ENCODE results near the gene PDLIM4.

The PDLIM4 gene

GRCh38 chr5:132268769-132269551 is 11.5 kb downstream of the PDLIM4 start:
- DNase-seq = no peak

DNA sequence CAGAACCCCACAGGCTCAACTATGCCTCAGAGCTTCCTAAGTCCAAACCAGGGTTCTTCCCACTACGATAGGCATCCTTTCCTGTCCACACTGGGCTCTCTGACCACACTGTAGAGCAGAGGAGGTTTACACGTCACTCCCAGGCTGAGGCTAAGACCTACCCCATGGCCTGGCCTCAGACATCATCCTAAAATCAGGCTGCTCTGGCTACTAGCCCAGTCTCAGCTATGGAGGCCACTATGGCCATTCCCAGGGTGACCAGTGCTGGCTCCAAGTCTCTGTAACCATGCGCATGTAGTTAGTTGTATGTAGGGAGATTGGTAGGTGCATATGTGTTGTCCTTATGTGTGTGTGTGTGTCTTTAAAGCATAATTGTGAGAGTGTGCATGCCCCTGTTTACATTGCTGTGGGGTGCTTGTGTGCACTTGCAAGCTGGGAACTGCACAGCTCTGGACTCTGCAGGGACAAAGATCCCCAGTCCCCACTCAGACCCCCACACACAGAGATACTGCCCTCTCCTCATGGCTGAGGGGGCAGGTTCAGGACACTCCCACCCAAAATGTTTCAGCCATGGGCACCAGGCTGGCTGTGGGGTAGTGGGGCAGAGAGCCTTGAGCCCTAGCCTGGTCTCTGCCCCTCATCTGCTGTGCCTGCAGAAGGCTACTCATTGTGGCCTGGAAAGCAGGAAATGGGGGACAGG is 12.3 kb downstream of the PDLIM4 start:
- no peak for DNase-seq

GRCh38 chr5:132270335-132270665 is 12.8 kb downstream of the PDLIM4 start:
- no peak for DNase-seq

DNA sequence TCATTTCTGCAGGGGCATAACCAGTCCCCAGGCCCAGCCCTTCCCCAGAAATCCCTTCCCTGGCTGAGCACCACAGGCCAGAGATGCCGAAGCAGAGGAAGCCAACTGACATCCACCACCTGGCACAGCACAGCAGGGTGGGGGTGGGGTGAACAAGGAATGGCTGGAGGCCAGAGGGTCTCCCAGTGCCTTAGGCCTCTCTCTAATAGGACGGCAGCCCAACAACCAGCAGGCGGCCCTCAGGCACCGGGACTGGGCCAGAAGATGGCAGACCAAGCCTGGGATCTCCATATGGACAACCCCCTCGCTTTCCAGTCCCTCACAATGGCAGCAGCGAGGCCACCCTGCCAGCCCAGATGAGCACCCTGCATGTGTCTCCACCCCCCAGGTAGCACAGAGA is 13.2 kb downstream of the PDLIM4 start:
- DNase-seq = no peak

DNA sequence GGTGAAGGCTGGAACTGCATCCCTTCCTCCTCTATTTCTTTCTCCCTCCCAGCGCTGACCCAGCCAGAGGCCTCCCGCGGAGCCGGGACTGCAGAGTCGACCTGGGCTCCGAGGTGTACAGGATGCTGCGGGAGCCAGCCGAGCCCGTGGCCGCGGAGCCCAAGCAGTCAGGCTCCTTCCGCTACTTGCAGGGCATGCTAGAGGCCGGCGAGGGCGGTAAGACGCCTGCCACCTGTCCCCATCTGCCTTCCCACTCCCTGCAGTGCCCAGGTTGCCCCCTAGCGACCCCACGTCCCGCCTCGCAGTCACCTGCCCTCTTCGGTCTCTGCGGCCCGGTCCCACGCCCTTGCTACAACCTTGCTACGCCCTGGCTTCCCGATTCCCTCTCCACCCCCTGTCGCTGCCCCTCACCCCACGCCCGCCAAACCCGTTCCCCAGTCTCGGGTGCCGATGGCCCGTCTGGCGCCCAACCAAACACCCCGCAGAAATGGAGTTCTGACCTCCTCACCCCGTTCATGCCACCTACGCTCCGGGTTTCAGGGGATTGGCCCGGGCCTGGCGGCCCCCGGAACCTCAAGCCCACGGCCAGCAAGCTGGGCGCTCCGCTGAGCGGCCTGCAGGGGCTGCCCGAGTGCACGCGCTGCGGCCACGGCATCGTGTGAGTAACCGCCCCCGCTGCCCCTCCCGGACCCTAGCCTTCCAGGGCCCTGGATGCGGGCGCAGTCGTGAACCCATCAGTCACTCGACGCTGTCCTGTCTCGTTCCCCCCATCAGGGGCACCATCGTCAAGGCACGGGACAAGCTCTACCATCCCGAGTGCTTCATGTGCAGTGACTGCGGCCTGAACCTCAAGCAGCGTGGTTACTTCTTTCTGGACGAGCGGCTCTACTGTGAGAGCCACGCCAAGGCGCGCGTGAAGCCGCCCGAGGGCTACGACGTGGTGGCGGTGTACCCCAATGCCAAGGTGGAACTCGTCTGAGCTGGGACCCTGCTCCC is 14.1 kb downstream of the PDLIM4 start:
- no peak for DNase-seq

DNA sequence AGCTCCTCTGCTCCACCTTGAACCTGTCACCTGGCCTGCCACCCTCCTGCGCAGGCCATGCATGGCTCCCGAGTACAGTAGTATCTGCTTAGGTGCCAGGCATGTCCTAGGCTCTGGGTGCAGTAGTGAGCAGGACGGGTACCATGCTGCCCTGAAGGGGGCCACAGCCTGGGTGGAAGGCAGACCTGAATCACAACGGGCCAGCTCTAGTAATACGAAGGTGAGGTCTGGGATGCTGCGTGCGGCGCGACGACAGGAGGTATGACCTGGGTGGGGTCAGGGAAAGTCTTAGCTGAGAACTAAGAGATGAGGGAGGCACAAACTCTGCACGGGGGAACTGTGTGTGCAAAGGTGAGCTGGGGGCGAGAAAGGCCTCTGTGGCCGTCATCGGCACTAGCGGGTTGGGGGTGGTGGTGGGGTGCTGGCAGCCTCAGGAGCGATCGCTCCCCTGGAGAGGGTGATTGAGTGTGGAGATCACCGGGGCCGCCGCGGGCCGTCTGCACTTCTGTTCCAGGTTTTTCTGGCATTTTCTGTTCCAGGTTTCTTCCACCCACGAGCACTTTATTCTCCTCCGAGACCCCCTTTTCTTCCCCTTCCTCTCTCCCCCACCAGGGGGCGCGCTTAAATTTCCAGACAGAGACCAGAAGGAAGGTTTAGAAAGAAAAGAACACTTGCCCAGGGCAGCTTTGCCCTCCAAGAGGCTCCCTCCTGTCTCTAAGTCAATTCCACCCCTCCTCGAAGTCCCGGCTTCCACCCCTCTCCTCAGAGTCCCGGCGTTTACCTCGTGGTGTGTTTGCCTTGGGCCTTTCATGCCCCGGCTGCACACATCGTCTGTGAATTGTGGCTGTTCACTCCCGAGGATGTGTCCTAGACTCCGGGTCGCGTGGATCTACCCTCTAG is 15.1 kb downstream of the PDLIM4 start:
- no peak for DNase-seq

DNA sequence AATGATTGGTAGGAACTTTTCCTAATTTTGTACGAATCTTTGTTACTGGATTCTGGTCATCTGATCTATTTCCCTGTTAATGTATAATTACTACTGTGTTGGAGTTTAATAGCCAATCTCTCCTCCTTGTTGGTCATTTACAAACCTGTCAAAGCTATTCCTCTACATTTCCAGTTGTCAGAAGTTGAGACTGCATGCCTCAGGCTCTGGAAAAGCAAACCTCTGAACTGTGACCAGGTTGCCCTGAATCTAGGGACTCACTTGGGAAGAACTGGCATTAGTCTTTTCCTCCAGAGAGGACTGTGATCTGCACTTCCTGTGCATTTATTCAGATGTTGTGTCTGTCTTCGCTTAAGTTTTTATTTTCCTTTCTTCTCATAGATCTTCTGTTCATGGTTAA is 16.1 kb downstream of the PDLIM4 start:
- DNase-seq = no peak

- no peak for DNase-seq
Measured at GRCh38 chr5:132274050-132274792, 16.7 kb downstream of the PDLIM4 start.

DNA sequence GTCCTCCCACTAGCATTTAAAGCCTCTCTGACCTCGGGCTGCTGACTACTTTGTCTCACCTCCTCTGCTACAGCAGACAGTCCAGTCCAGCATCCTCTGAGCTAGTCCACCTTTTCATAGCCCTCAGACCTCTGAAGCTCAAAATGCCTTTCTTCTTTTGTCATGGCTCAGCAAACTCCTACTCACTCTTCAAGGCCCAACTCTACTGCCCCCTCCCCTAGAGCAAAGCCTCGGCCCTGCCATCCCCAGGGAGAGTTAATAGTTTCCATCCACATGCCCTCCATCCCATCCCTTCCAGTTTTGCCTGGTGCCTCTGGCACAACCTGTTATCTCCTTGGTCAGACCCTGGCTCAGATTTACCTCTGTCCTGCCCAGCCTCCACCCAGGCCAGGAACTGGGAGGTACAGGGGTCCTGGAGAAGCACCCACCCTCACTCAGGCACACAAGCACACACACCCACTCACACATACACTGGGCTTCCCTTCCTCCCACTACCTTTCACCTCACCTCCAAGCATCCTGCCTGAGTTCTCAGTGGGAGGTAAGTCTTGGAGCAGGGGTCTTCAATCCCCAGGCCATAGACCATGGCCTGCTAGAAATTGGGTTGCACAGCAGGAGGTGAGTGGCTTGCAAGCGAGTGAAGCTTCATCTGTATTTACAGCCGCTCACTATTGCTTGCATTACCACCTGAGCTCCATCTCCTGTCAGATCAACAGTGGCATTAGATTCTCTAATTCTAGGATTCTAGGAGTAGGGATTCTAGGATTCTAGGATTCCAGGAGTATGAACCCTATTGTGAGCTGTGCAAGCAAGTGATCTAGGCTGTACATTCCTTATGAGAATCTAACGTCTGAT is 18.1 kb downstream of the PDLIM4 start:
- no peak for DNase-seq

GRCh38 chr5:132277256-132277655 is 19.8 kb downstream of the PDLIM4 start:
- DNase-seq = no peak

GRCh38 chr5:132277971-132278853 is 20.7 kb downstream of the PDLIM4 start:
- DNase-seq = no peak

- no peak for DNase-seq
Measured at GRCh38 chr5:132279801-132280200, 22.3 kb downstream of the PDLIM4 start.

DNA sequence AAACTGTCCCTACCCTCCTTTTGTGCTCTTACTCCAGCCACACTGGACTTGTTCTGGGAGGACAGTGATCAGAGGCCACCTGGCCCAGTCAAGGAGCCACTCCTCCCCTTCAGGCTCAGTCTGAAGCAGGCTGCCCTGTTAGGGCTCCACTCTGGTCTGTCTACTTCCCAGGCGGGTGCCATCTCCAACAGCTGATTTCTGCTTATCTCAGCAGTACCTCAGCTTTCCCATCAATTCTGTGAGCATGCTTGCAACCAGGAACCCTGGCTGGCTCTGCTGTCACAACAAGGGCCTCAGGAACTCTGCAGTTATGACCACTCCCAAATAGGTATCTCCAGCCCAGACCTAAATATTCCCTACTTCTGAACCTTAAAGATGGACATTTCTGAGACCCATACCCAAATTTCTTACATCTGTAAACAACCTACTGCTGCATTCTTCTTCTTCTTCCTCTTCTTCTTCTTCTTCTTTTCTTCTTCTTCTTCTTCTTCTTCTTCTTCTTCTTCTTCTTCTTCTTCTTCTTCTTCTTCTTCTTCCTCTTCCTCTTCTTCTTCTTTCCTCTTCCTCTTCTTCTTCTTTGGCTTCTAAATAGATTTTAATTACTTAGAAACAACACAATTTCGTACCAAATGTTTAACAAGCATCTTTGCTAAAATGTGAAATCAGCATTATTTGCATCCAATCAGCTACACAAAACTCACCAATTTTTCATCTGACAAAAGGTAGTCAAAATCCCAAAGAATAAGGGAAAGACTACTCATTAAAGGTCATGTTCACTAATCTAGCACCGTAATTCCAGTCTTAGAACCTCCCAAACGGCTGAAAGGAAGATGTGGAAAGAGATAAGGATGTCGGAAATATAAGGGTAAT is 23.1 kb downstream of the PDLIM4 start:
- no peak for DNase-seq

- no peak for DNase-seq
Measured at GRCh38 chr5:132281856-132282614, 24.5 kb downstream of the PDLIM4 start.

GRCh38 chr5:132283423-132284043 is 26.0 kb downstream of the PDLIM4 start:
- no peak for DNase-seq

- no peak for DNase-seq
Measured at GRCh38 chr5:132289097-132289496, 31.6 kb downstream of the PDLIM4 start.

- no peak for DNase-seq
Measured at GRCh38 chr5:132291026-132291425, 33.5 kb downstream of the PDLIM4 start.

All from cortex of kidney (tissue), 1 donor.